ENCODE measurements around the gene MBTPS1.

- no peak for TF ChIP-seq POLR2A (IDR thresholded peaks at IDR 0.05)
- no peak for TF ChIP-seq CTCF (IDR thresholded peaks at IDR 0.05)
- no peak for TF ChIP-seq EP300 (IDR thresholded peaks at IDR 0.05)
These were observed 17.8 kb downstream of the MBTPS1 start for GRCh38 chr16:84098939-84099338.

All from ovary (tissue), 3 donors.